NCI-H1048 (cell line): Measurements from ENCODE around the gene PDZRN4.
A peak's percentile ranks its signal among the peaks of the same experiment; 100 is the strongest.
"Not testable (repeated sequence)": the region's sequence is repeated elsewhere in the genome, so short reads cannot be mapped to it uniquely, and the experiment has no call there.

Source experiments
- DNase-seq: peaks from one replicate; lab custom pipeline; 2025; lab: John Stamatoyannopoulos, UW

The PDZRN4 gene

DNA sequence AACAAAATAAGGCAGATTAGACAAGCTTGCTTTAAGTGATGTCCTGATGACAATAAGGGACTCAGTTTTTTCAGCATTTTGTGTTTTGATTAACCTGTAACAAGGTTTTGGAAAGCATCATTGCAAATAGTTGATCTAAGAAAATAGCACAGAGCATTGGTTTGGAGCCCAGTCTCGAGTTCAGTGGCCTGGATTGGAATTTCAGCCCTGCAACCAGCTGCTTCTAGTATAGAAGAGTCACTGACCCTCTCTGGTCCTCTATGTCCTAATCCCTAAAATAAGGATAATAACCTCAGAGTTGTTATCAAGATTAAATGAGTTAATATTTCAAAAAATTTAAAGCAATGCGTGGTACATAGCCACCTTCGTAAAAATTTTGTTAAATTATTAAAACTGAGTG, 25.5 kb downstream of the PDZRN4 start:
- DNase-seq: no peak

DNA sequence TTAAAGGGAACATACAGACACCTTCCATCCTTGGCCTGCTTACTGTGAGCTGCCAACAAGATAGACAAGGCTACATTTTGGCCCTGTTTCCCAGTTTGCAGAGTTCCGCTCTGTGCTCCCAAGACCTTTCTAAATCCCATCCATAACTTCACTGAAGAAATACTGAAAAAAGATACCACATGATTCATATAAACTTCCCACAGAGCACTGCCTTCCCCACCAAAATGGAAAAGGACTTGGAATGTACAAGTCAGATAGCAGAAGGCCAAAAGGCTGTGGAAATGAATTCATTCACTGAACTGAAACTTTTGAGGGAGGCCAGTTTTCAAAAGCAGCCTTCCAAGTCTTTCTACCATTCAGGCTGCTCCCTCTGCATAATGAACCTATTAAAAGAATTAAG, 29.6 kb downstream of the PDZRN4 start:
- no peak for DNase-seq

DNA sequence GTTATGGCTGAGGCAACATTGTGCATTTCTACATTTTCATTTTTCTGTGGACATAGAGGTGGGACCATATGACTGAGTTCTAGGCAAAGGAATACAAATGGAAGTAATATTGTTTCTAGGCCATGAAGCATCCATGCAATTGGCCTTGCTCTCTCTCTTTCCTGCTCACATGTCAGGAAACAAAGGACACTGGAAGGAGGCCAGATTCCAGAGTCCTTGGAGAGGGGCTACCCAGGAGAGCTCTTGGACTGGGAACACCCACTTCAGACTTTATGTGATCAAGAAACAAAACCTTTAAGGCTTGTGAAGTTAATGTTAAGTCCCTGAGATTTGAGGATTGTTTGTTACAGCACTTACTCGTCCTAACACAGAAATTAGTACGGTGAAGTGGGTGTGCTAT, 32.8 kb downstream of the PDZRN4 start:
- DNase-seq: no peak

DNA sequence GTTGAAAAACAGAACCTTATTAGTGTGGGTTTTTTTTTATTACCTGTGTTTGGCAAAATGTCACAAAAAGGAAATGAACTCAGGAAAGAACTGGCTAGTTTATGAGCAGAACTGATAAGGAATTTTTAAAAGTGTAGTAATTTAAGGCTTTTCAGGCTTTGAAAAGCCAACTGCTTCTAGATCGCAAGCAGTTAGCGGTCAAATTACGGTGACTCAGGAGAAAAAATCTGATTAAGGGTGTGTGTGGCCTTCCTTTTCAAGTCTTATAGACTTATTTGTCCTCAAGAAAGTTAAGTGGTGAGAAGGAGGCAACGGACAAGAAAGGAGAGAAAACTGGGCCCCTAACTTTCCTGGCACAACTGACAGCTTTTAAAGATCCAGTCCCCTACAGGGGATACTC, 33.4 kb downstream of the PDZRN4 start:
- DNase-seq: no peak

DNA sequence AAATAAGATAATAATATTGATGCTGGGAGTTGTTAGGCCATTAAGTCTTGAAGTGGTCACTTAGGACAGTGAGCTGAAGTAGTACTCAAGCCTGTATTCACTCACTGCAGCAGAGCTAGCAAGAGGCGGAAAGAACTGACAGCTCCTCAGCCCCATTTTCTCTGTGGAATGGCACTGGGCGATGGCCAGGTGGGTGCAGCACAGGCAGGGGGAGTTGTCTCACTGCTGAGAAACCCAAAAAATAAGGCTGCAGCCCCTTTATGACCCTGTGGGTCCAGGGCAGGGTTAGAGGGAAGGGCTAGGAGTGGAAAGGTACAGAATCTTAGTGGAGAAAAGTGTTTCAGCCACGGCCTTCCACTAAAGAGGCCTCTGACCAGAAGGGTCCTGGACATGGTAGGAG, 35.5 kb downstream of the PDZRN4 start:
- no peak for DNase-seq

DNA sequence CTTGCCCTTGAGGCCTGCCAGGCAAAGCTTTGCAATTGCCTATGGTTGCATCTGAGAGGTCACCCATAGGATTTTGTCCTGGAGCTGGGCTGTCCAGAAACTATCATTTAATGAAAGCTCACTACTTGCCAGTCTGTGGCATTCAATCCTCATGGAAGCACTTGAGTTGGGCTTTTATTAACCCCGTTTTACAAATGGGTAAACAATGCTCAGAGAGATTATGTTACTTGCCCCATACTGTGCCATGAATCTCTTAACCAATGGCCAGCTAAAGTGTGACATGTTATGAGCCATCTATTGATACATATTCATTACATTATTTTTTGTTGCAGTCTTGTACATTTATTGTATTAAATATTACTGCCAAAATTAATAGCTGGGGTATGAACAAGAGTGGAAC, 35.9 kb downstream of the PDZRN4 start:
- no peak for DNase-seq

DNA sequence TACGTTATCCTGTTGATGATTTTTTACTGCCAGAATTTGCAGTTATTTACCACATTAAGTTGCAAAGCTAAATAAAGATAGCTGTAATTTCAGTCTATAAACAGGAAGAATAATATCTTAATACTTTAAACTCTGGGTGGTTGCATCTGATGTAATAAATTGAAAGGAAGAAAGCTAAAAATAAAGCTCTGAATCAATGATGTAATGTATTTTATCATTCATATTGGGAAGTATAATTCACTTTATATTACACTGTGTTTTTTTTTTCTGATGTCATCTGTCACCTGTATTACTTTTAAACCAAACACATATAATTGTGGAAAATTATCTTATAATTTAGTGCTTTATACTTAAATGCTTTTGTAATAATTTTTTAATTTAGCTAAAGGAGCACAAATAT, 37.1 kb downstream of the PDZRN4 start:
- DNase-seq: no peak

DNA sequence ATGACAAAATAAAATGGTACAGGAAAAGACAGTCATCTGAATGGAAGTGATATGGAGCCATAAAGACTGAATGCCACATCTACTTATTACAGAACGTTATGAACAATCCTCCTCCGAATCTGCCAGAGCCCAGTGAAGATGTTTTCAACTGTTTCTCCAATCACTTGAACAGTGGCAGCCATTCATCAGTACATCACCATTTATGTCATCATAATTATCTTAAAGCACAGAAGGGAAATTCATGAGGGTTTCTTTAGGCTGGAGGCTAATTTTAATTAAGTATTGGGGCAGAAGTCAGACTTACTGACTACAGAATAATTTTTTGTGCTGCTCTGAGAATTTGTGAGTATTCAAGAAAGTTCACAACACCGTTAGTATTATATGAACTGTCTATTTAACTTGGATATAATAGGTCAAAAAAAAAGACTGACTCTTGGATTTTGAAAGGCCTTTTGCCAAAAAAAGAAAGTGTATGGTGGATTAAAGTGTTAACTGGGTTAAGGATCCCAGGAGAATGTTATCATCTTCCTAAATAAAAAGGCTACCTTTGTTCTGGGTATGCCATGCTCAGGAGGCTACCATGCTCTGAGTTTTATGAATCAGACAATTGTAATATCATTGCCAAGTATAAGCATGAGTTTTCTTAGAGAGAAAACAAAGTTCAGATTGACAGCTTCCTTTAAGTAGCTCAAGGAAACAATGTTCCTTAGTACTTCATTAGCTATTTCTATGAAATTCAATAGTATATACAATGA, 40.1 kb downstream of the PDZRN4 start:
- no peak for DNase-seq

DNA sequence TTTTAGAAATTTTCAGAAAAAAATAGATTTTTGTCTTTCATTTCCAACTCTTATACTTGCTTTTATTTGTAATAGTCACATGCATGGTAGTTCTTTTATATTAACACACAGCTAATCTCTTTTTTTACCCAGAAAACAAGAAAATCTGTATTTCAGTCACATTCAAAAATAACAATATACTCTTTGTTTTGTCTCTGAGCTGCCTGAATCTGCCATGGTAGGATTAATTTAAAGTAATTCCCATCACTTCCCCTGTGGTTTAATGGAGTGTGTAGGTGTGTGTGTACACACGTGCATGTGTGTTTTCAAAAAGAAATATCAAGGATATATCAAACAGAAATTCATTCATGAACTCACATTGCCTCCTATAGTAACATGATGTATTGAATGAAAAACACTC, 42.6 kb downstream of the PDZRN4 start:
- DNase-seq: no peak

DNA sequence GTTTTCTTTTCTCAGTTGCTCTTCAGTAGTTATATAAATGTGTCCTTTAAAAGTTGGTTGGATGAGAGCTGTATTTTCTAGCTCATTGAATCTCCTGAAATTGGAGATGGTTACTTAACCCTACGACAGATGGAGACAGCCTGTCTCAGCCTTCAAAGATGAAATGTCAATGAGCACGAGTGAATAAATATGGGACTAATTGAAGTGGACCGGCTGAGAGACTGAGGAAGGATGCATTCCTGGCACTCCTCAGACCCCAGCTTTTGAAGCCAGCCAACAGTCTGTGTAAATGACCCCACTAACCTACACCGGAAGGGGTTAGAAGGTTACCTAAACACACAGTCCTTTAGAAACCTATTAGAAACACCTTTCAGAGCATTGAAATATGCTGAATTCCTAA, 46.6 kb downstream of the PDZRN4 start:
- no peak for DNase-seq

DNA sequence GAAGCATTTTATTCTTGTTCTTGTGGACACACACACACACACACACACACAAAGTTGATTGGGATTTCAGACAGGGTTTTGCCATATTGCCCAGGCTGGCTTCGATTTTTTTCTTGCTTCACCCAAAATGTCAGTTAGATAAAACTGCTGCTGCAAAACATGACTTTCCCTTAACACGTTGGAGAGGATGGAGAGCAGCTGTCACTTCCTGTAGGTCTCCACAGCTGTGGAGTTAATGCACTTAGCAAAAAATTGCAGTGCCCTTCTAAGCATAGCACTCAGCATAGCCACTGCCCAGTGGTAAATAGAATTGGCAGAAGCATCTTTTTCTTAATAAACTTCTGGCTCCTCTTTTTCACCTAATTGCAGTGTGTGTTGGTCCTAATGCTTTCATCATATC, 54.5 kb downstream of the PDZRN4 start:
- DNase-seq: no peak

DNA sequence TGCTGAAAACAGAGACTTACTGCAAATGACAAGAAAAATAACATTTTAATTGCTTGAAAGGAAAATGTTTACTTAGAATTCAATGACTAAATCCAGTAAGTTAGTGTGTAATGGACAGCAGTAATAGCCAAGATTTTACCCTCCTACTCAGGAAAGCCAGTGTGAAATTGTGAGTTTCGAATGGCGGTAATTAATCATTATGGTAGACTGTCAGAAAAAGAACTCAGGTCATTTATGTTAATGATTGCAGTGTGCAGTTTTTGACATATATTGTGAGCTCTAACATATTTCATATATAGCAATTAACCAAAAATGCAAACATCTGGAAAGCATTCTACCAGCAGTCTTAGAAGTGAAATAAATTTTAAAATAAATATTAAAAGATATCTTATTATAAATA, 60.3 kb downstream of the PDZRN4 start:
- no peak for DNase-seq

DNA sequence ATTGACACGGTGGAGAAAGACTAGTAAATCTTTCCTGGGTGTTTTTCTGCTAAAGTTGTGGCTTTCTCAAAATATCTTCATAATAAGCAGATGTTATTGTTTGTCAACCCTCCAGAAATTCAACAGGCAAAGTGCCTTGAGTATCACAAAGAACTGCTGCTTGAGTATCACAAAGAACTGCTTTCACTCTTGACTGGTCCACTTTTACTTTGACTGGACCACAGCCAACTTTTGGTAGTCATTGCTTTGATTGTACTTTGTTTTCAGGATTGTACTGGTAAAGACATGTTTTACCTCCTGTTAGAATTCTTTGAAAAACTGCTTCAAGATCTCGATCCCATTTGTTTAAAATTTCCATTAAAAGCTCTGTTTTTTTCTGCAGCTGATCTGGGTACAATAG, 62.6 kb downstream of the PDZRN4 start:
- no peak for DNase-seq

DNA sequence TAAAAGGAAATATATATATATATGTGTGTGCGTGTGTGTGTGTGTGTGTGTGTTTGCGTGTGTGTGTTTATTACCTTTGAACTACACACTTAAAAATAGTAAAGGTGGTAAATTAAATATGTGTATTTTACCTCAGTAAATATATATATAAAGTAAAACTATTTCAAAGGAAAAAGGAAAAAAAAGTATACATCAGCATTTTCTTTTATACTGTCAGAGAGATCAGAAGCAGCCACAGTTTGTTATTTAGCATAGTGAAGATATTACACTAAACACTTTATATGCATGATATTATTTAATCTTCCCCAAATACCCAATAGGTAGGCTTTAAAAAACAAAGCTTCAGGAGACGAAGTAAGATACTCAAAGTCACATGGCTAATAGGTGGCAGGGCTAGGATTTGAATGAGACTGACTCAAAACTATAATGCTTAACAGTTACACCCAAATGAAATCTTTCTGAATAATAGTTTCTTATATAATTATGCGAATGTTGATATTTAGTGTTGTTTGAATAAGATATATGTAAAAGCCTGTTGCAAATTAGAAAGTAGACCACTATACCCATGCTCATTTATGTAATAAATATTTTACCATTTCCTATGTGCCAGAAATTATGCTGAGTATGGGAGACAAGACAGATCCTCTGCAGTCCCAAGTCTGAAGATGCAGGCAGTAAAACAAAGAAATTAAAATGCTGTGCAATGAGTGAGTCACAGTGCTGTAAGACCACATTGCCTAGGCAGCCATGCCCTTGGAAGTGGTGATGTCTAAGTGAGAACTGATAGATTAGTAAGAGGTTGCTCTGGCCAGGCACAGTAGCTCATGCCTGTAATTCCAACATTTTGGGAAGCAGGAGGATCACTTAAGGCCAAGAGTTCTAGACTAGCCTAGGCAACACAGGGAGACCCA, 66.1 kb downstream of the PDZRN4 start:
- no peak for DNase-seq

DNA sequence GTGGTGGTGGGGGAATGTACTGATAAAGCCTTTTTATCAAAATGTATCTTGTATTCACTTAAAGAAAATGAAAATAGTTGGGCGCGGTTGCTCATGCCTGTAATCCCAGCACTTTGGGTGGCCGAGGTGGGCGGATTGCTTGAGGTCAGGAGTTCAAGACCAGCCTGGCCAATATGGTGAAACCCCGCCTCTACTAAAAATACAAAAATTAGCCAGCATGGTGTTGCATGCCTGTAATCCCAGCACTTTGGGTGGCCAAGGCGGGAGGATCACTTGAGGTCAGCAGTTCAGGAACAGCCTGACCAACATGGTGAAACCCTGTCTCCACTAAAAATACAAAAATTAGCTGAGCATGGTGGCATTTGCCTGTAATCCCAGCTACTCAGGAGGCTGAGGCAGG, 75.1 kb downstream of the PDZRN4 start:
- DNase-seq: not testable (repeated sequence)

DNA sequence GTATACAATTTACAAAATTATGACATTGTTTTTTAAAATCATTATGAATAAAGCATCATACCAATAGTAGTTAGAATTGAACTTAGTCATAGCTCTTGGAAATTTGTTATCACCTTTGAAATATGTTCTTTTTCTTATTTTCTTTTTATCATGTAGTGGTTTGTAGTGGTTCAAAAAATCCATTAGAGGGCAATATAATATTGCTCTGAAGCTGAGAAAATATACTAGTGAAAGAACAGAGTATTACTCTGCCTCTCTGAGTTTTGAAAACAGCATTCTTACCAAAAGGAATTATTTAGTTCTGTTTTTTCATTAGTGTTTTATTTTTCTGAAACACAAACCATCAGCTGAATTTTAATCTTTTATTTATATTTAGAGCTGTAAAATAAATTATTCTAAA, 76.2 kb downstream of the PDZRN4 start:
- no peak for DNase-seq

DNA sequence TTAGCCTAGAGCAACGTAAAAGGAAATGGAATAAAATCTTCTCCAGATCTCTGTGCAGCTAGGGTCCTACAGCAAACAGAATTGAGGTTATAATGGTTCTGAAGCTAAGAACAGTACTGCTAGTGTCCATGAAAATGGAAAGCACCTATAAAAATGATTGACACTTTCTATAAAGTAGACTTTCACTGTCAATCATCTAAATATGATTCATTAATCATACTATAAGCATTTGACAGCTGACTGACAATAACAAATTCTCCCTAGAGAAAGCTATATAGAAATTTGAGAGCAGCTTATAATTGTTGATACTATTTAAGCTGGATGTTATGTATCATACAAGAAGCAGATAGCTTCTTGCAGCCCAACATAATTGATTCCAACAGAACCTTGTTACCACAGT, 80.9 kb downstream of the PDZRN4 start:
- DNase-seq: no peak

DNA sequence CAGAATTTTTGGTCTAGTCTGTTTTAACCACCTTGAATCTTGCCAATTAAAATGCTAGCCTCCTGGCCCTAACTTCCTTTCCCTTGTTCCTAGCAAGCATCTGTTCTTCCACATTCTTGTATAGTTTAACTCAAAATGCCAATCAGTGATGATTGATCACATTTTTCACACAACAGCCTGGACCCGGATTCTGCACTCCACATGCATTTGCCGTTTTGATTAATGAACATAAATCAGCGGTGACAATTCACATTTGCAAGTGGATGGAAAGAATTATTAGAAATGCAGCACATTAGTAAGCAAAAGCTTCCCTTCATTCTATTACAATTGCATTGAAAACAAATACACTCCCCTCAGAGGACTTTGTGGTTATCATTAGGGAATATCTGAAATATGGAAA, 83.4 kb downstream of the PDZRN4 start:
- DNase-seq: no peak

DNA sequence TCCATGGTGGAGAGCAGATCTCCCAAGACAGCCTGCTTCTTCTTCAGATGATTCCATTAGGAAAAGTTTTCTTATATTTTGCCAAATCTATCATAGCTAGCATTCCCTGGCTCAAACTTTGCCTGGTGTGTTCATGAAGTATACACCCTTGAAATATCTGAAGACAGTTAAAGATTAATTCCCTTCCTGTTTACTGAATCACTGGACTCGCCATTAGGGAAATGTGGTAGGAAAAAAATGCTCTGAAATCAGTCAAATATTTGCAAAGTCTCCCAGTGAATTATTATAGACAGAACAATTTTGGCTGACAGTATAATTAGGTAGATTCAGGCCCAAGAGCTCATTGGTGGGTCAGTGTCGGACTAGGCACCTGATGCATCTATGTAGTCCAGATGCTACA, 86.5 kb downstream of the PDZRN4 start:
- DNase-seq: no peak

DNA sequence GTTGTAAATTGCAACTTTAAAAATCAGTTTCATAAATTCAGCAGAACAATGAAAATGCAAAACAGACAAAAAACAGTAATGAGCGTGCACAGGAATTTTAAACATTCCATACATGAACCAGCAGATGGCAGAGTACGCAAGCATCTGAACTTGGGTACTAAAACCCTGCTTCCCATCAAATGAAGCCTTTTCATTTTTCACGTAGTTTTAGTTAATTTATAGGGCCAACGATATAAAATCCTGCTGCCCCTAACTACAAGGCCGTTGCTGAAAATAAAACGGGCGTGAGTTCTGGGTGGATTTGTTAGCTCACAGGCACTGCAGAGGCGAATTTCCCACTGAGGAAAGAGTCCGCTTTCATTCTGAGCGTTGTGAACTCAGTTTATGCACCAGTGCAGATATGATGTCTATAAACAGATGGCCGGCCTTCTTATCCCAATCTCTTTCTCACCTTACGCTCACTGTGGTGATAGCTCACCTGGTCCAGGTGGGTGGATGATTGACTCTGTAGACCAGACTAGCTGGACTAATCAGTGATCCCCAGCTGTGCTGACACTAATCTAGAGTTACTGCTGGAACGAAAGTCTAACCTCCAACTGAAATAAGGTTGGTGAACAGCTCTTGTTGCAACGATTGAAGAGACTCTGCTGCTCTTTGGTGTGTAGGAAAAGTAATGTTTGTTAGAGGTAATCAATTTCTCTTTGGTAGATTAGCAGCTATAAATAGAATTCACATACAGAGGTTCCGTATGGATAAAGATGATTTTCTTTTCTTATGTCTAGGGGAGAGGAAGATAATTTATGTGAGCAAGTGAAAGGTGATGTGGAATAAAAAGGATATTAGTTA, 89.2 kb downstream of the PDZRN4 start:
- peak; percentile 3 for DNase-seq

DNA sequence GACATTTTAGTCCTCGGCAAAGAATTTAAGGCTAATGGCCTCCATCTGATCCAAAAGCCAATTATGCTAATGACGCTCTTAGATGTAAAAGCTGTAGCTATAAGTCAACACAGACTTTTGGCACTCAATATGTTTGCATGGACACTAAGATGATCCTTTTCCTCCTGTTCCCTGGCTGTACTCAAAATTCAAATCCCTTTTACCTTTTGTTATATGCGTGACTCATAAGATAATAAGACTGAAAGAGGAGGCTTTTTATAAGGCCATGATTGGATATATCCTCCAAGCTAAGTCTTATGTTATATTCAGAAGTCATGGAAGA, 89.8 kb downstream of the PDZRN4 start:
- no peak for DNase-seq

DNA sequence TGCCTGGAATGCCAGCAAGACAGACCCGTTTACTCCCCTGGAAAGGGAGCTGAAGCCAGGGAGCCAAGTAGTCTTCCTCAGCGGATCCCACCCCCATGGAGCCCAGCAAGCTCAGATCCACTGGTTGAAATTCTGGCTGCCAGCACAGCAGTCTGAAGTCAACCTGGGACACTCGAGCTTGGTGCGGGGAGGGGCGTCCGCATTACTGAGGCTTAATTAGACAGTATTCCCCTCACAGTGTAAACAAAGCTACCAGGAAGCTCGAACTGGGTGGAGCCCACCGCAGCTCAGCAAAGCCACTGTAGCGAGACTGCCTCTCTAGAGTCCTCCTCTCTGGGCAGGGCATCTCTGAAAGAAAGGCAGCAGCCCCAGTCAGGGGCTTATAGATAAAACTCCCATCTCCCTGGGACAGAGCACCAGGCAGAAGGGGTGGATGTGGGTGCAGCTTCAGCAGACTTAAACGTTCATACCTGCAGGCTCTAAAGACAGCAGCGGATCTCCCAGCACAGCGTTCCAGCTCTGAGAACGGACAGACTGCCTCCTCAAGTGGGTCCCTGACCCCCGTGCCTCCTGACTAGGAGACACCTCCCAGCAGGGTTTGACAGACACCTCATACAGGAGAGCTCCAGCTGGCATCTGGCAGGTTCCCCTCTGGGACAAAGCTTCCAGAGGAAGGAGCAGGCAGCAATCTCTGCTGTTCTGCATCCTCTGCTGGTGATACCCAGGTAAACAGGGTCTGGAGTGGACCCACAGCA, 92.4 kb downstream of the PDZRN4 start:
- DNase-seq: not testable (repeated sequence)
